ENCODE data around the gene LRRC15. TPM values are rescaled to one million over a fixed set of nuclear protein-coding genes. Genes with fewer than 3 reads are reported as not detected.

LRRC15 gene
- total and polyA plus RNA-seq, 2 experiments from 2014 or later = 16.4 to 21.2 TPM

GRCh38 chr3:194364314-194364651, 5.3 kb downstream of the LRRC15 start:
- H3K27ac ChIP-seq = peak overlapping the region; percentile 67

GRCh38 chr3:194360568-194360967, 9.0 kb downstream of the LRRC15 start:
- no peak overlapping the region for H3K27ac ChIP-seq
- no peak for DNase-seq
- 94% methylated on average over 18 of the region's 18 CpGs for WGBS, 2 experiments (ENCODE audit: low coverage in 1 of 2, low lambda C conversion rate in 2 of 2, missing lambda C conversion rate in 2 of 2)
- H3K79me2 ChIP-seq (ENCODE audit: insufficient read depth) = no peaks in the 10 kb centered on the region
- in situ Hi-C loops (cut with MboI) = no loop called here
- H3K4me2 ChIP-seq (ENCODE audit: unreplicated experiment) = no peak overlapping the region
- H2AFZ ChIP-seq = no peak overlapping the region
- no peaks in the 10 kb centered on the region for H3K9me3 ChIP-seq (ENCODE audit: low read depth)
- H4K20me1 ChIP-seq (ENCODE audit: insufficient read depth) = no peaks in the 10 kb centered on the region
- no peak for TF ChIP-seq EZH2phosphoT487 (IDR thresholded peaks at IDR 0.05; ENCODE audit: insufficient read depth, low read depth)
- TF ChIP-seq EZH2 (IDR thresholded peaks at IDR 0.05; ENCODE audit: insufficient read depth, poor library complexity, severe bottlenecking) = no peak
- no peak overlapping the region for H3K9ac ChIP-seq
- H3K4me3 ChIP-seq = no peak overlapping the region
- H3K27me3 ChIP-seq (replicated peaks; ENCODE audit: insufficient read depth) = no peaks in the 10 kb centered on the region
- peaks cover 15% of the 10 kb centered on the region for H3K4me1 ChIP-seq (ENCODE audit: insufficient read depth)
- H3K36me3 ChIP-seq (ENCODE audit: low read depth) = no peaks in the 10 kb centered on the region
- no peaks in the 10 kb centered on the region for H3K9me2 ChIP-seq (ENCODE audit: insufficient read depth)
- 0 out of 2 replicates have a peak, but pooled peaks cover 5% of the 10 kb centered on the region for H3F3A ChIP-seq (ENCODE audit: insufficient read depth)

More at GRCh38 chr3:194364314-194364651, 5.3 kb downstream of the LRRC15 start:
- peaks cover 34% of the 10 kb centered on the region for H3K4me1 ChIP-seq (ENCODE audit: insufficient read depth)
- no peaks in the 10 kb centered on the region for H4K20me1 ChIP-seq (ENCODE audit: insufficient read depth)
- H3K79me2 ChIP-seq (ENCODE audit: insufficient read depth) = no peaks in the 10 kb centered on the region
- H3K9me3 ChIP-seq (ENCODE audit: low read depth) = no peaks in the 10 kb centered on the region
- in situ Hi-C loops (cut with MboI) = no loop called here
- no peak overlapping the region for H3K4me3 ChIP-seq
- peak overlapping the region; percentile 61 for H3K4me2 ChIP-seq (ENCODE audit: unreplicated experiment)
- WGBS, 2 experiments (ENCODE audit: low coverage in 1 of 2, low lambda C conversion rate in 2 of 2, missing lambda C conversion rate in 2 of 2) = 64 to 72% methylated on average over 3 of the region's 3 CpGs
- no peak overlapping the region for H3K9ac ChIP-seq
- no peaks in the 10 kb centered on the region for H3K27me3 ChIP-seq (replicated peaks; ENCODE audit: insufficient read depth)
- H3K36me3 ChIP-seq (ENCODE audit: low read depth) = no peaks in the 10 kb centered on the region
- no peaks in the 10 kb centered on the region for H3K9me2 ChIP-seq (ENCODE audit: insufficient read depth)
- no peak overlapping the region for H2AFZ ChIP-seq
- TF ChIP-seq EZH2 (IDR thresholded peaks at IDR 0.05; ENCODE audit: insufficient read depth, poor library complexity, severe bottlenecking) = no peak
- TF ChIP-seq EZH2phosphoT487 (IDR thresholded peaks at IDR 0.05; ENCODE audit: insufficient read depth, low read depth) = no peak
- H3F3A ChIP-seq (ENCODE audit: insufficient read depth) = peaks cover 18% of the 10 kb centered on the region
- peak; percentile 16 for DNase-seq

- no peak for TF ChIP-seq EZH2 (IDR thresholded peaks at IDR 0.05; ENCODE audit: insufficient read depth, poor library complexity, severe bottlenecking)
- no peak for TF ChIP-seq EZH2phosphoT487 (IDR thresholded peaks at IDR 0.05; ENCODE audit: insufficient read depth, low read depth)
- H3K36me3 ChIP-seq (ENCODE audit: low read depth) = no peaks in the 10 kb centered on the region
- 83 to 84% methylated on average over 11 of the region's 11 CpGs for WGBS, 2 experiments (ENCODE audit: low coverage in 1 of 2, low lambda C conversion rate in 2 of 2, missing lambda C conversion rate in 2 of 2)
- in situ Hi-C loops (cut with MboI) = no loop called here
- H3K27ac ChIP-seq = no peak overlapping the region
- no peaks in the 10 kb centered on the region for H3F3A ChIP-seq (ENCODE audit: insufficient read depth)
- no peak for DNase-seq
- H4K20me1 ChIP-seq (ENCODE audit: insufficient read depth) = no peaks in the 10 kb centered on the region
- no peak overlapping the region for H2AFZ ChIP-seq
- H3K9ac ChIP-seq = no peak overlapping the region
- H3K9me3 ChIP-seq (ENCODE audit: low read depth) = no peaks in the 10 kb centered on the region
- H3K79me2 ChIP-seq (ENCODE audit: insufficient read depth) = no peaks in the 10 kb centered on the region
- no peaks in the 10 kb centered on the region for H3K27me3 ChIP-seq (replicated peaks; ENCODE audit: insufficient read depth)
- H3K4me2 ChIP-seq (ENCODE audit: unreplicated experiment) = no peak overlapping the region
- no peaks in the 10 kb centered on the region for H3K9me2 ChIP-seq (ENCODE audit: insufficient read depth)
- H3K4me1 ChIP-seq (ENCODE audit: insufficient read depth) = no peaks in the 10 kb centered on the region
- no peak overlapping the region for H3K4me3 ChIP-seq
Measured at GRCh38 chr3:194357681-194358080, 11.9 kb downstream of the LRRC15 start.

GRCh38 chr3:194355379-194355778, 14.2 kb downstream of the LRRC15 start:
- Histone ChIP-seq H3K27me3 (replicated peaks; ENCODE audit: insufficient read depth) (no peaks in the 10 kb centered on the region), H4K20me1 (ENCODE audit: insufficient read depth) (no peaks in the 10 kb centered on the region), H3K79me2 (ENCODE audit: insufficient read depth) (no peaks in the 10 kb centered on the region), H3K27ac (no peak overlapping the region), H3K4me3 (no peak overlapping the region), H3K4me2 (ENCODE audit: unreplicated experiment) (no peak overlapping the region), H3K36me3 (ENCODE audit: low read depth) (no peaks in the 10 kb centered on the region), H3K9ac (no peak overlapping the region), H2AFZ (no peak overlapping the region), H3F3A (ENCODE audit: insufficient read depth) (no peaks in the 10 kb centered on the region), H3K9me2 (ENCODE audit: insufficient read depth) (no peaks in the 10 kb centered on the region), H3K9me3 (ENCODE audit: low read depth) (no peaks in the 10 kb centered on the region), H3K4me1 (ENCODE audit: insufficient read depth) (no peaks in the 10 kb centered on the region)
- 54 to 56% methylated on average over 7 of the region's 7 CpGs for WGBS, 2 experiments (ENCODE audit: low coverage in 1 of 2, low lambda C conversion rate in 2 of 2, missing lambda C conversion rate in 2 of 2)
- TF ChIP-seq EZH2phosphoT487 (IDR thresholded peaks at IDR 0.05; ENCODE audit: insufficient read depth, low read depth) (no peak), EZH2 (IDR thresholded peaks at IDR 0.05; ENCODE audit: insufficient read depth, poor library complexity, severe bottlenecking) (no peak)
- no peak for DNase-seq
- in situ Hi-C loops (cut with MboI) = no loop called here

- no peak overlapping the region for H3K27ac ChIP-seq
- H3K9me2 ChIP-seq (ENCODE audit: insufficient read depth) = no peaks in the 10 kb centered on the region
- no peaks in the 10 kb centered on the region for H3K36me3 ChIP-seq (ENCODE audit: low read depth)
- TF ChIP-seq EZH2 (IDR thresholded peaks at IDR 0.05; ENCODE audit: insufficient read depth, poor library complexity, severe bottlenecking) (no peak), EZH2phosphoT487 (IDR thresholded peaks at IDR 0.05; ENCODE audit: insufficient read depth, low read depth) (no peak)
- H2AFZ ChIP-seq = no peak overlapping the region
- no peaks in the 10 kb centered on the region for H3K9me3 ChIP-seq (ENCODE audit: low read depth)
- no peaks in the 10 kb centered on the region for H3K4me1 ChIP-seq (ENCODE audit: insufficient read depth)
- no peaks in the 10 kb centered on the region for H3F3A ChIP-seq (ENCODE audit: insufficient read depth)
- 77 to 95% methylated on average over 2 of the region's 2 CpGs for WGBS, 2 experiments (ENCODE audit: low coverage in 1 of 2, low lambda C conversion rate in 2 of 2, missing lambda C conversion rate in 2 of 2)
- H4K20me1 ChIP-seq (ENCODE audit: insufficient read depth) = no peaks in the 10 kb centered on the region
- H3K27me3 ChIP-seq (replicated peaks; ENCODE audit: insufficient read depth) = no peaks in the 10 kb centered on the region
- H3K4me2 ChIP-seq (ENCODE audit: unreplicated experiment) = no peak overlapping the region
- in situ Hi-C loops (cut with MboI) = no loop called here
- no peaks in the 10 kb centered on the region for H3K79me2 ChIP-seq (ENCODE audit: insufficient read depth)
- H3K9ac ChIP-seq = no peak overlapping the region
- H3K4me3 ChIP-seq = no peak overlapping the region
- DNase-seq = no peak
Measured at GRCh38 chr3:194354315-194354714, 15.2 kb downstream of the LRRC15 start.

All from GM23248 (cell line).